Mesendoderm (in vitro differentiated cells): ENCODE data around the gene DDX60.

ENCODE experiments used
- DNase-seq: peaks from one replicate; pipeline ENCODE4 v3.0.0; 2013
- H2AK5ac ChIP-seq: 2 replicates; pipeline ENCODE4 v1.6.1; 2013; ENCODE audit warnings: low read length, inconsistent platforms
- H2BK120ac ChIP-seq: 2 replicates; pipeline ENCODE4 v1.6.1; 2013; ENCODE audit warnings: low read depth, mild to moderate bottlenecking, low read length, moderate library complexity, mixed read lengths
- H2BK15ac ChIP-seq: replicated peaks from 2 replicates; pipeline ENCODE4 v1.6.1; 2013; ENCODE audit warnings: low read depth, mild to moderate bottlenecking, moderate library complexity
- H2BK5ac ChIP-seq: 2 replicates; pipeline ENCODE4 v1.6.1; 2013; ENCODE audit warnings: low read length, inconsistent platforms
- H3K18ac ChIP-seq: 2 replicates; pipeline ENCODE4 v1.6.1; 2013; ENCODE audit warnings: mild to moderate bottlenecking, low read length, mixed read lengths
- H3K23ac ChIP-seq: one replicate; pipeline ENCODE4 v1.6.1; 2013; ENCODE audit warnings: low read length
- H3K27ac ChIP-seq: 2 replicates; pipeline ENCODE4 v1.5.1; 2013; ENCODE audit warnings: low read depth, mild to moderate bottlenecking, inconsistent platforms, low read length, moderate library complexity
- H3K27me3 ChIP-seq: 2 replicates; pipeline ENCODE4 v1.6.1; 2013; ENCODE audit warnings: low read length, control low read depth, mild to moderate bottlenecking, inconsistent platforms; ENCODE audit not compliant: insufficient read depth, poor library complexity
- H3K36me3 ChIP-seq: 2 replicates; pipeline ENCODE4 v1.6.1; 2013; ENCODE audit warnings: low read length, inconsistent platforms; ENCODE audit not compliant: control insufficient read depth, insufficient read depth
- H3K4ac ChIP-seq: one replicate; pipeline ENCODE4 v1.6.1; 2013; ENCODE audit warnings: low read depth, mild to moderate bottlenecking, low read length, moderate library complexity
- H3K4me1 ChIP-seq: 2 replicates; pipeline ENCODE4 v1.6.1; 2013; ENCODE audit warnings: low read depth, low read length, inconsistent platforms; ENCODE audit not compliant: control insufficient read depth
- H3K4me2 ChIP-seq: 2 replicates; pipeline ENCODE4 v1.6.1; 2013; ENCODE audit warnings: low read length
- H3K4me3 ChIP-seq: 2 replicates; pipeline ENCODE4 v1.5.1; 2013; ENCODE audit warnings: mild to moderate bottlenecking, low read length
- H3K56ac ChIP-seq: one replicate; pipeline ENCODE4 v1.6.1; 2013; ENCODE audit warnings: low read length
- H3K79me1 ChIP-seq: 2 replicates; pipeline ENCODE4 v1.6.1; 2013; ENCODE audit warnings: low read length, inconsistent platforms
- H3K79me2 ChIP-seq: 2 replicates; pipeline ENCODE4 v1.6.1; 2013; ENCODE audit warnings: mild to moderate bottlenecking, low read length; ENCODE audit not compliant: control insufficient read depth, insufficient read depth
- H3K9ac ChIP-seq: 2 replicates; pipeline ENCODE4 v1.6.1; 2013; ENCODE audit warnings: low read length, inconsistent platforms
- H4K5ac ChIP-seq: one replicate; pipeline ENCODE4 v1.6.1; 2013; ENCODE audit warnings: low read length
- H4K8ac ChIP-seq: one replicate; pipeline ENCODE4 v1.6.1; 2013; ENCODE audit warnings: low read depth, mild to moderate bottlenecking, control low read depth, low read length, moderate library complexity
- WGBS: extraction: QIAGEN DNeasy Blood & Tissue Kit; methylation state at CpG from one replicate; pipeline ENCODE4 v1.1.7; 2013; ENCODE audit warnings: low lambda C conversion rate, missing lambda C conversion rate; ENCODE audit not compliant: insufficient coverage; ENCODE audit errors: extremely low coverage; 5-methylcytosine and 5-hydroxymethylcytosine counted together

The DDX60 gene

GRCh38 chr4:168357941-168358340 is 39.4 kb upstream of the DDX60 start:
- no peaks in the 10 kb centered on the region for H3K79me2 ChIP-seq
- no peaks in the 10 kb centered on the region for H3K27me3 ChIP-seq
- no peak overlapping the region for H3K9ac ChIP-seq
- H2AK5ac ChIP-seq, result no peak overlapping the region
- no peak for DNase-seq
- H3K4me3 ChIP-seq, result no peak overlapping the region
- no peaks in the 10 kb centered on the region for H3K79me1 ChIP-seq
- H3K27ac ChIP-seq, result no peak overlapping the region
- H3K23ac ChIP-seq, result no peak overlapping the region
- no peak overlapping the region for H2BK120ac ChIP-seq
- no peak overlapping the region for H2BK15ac ChIP-seq
- no peak overlapping the region for H4K5ac ChIP-seq
- no peak overlapping the region for H3K56ac ChIP-seq
- no CpG with 5 or more reads among the region's 2 CpGs for WGBS
- H3K4me2 ChIP-seq, result no peak overlapping the region
- no peaks in the 10 kb centered on the region for H3K36me3 ChIP-seq
- no peak overlapping the region for H4K8ac ChIP-seq
- H3K4me1 ChIP-seq, result no peaks in the 10 kb centered on the region
- no peak overlapping the region for H3K4ac ChIP-seq
- no peak overlapping the region for H2BK5ac ChIP-seq
- no peak overlapping the region for H3K18ac ChIP-seq

GRCh38 chr4:168353746-168354145 is 35.2 kb upstream of the DDX60 start:
- no peak overlapping the region for H3K9ac ChIP-seq
- no peaks in the 10 kb centered on the region for H3K27me3 ChIP-seq
- no peak for DNase-seq
- no peak overlapping the region for H3K4ac ChIP-seq
- no peak overlapping the region for H2BK120ac ChIP-seq
- no peaks in the 10 kb centered on the region for H3K79me2 ChIP-seq
- H3K4me1 ChIP-seq, result no peaks in the 10 kb centered on the region
- H2BK15ac ChIP-seq, result no peak overlapping the region
- no peaks in the 10 kb centered on the region for H3K79me1 ChIP-seq
- H3K18ac ChIP-seq, result no peak overlapping the region
- H3K23ac ChIP-seq, result no peak overlapping the region
- no peak overlapping the region for H2AK5ac ChIP-seq
- H3K4me3 ChIP-seq, result no peak overlapping the region
- no CpG with 5 or more reads among the region's 1 CpG for WGBS
- no peaks in the 10 kb centered on the region for H3K36me3 ChIP-seq
- no peak overlapping the region for H4K5ac ChIP-seq
- no peak overlapping the region for H4K8ac ChIP-seq
- no peak overlapping the region for H2BK5ac ChIP-seq
- H3K4me2 ChIP-seq, result no peak overlapping the region
- no peak overlapping the region for H3K56ac ChIP-seq
- H3K27ac ChIP-seq, result no peak overlapping the region

- no peak overlapping the region for H3K27ac ChIP-seq
- H2AK5ac ChIP-seq, result no peak overlapping the region
- H4K5ac ChIP-seq, result no peak overlapping the region
- H3K23ac ChIP-seq, result no peak overlapping the region
- no peak overlapping the region for H2BK120ac ChIP-seq
- H3K4me2 ChIP-seq, result no peak overlapping the region
- H3K4ac ChIP-seq, result no peak overlapping the region
- no peak overlapping the region for H4K8ac ChIP-seq
- no peaks in the 10 kb centered on the region for H3K79me2 ChIP-seq
- H3K4me1 ChIP-seq, result no peaks in the 10 kb centered on the region
- no peak overlapping the region for H3K4me3 ChIP-seq
- H3K56ac ChIP-seq, result no peak overlapping the region
- no peak overlapping the region for H3K9ac ChIP-seq
- H3K27me3 ChIP-seq, result no peaks in the 10 kb centered on the region
- no peaks in the 10 kb centered on the region for H3K36me3 ChIP-seq
- no peak overlapping the region for H3K18ac ChIP-seq
- no CpG with 5 or more reads among the region's 3 CpGs for WGBS
- H2BK15ac ChIP-seq, result no peak overlapping the region
- no peak overlapping the region for H2BK5ac ChIP-seq
- no peaks in the 10 kb centered on the region for H3K79me1 ChIP-seq
- DNase-seq, result no peak
Measured at GRCh38 chr4:168337550-168337940, 19.0 kb upstream of the DDX60 start.

DNA sequence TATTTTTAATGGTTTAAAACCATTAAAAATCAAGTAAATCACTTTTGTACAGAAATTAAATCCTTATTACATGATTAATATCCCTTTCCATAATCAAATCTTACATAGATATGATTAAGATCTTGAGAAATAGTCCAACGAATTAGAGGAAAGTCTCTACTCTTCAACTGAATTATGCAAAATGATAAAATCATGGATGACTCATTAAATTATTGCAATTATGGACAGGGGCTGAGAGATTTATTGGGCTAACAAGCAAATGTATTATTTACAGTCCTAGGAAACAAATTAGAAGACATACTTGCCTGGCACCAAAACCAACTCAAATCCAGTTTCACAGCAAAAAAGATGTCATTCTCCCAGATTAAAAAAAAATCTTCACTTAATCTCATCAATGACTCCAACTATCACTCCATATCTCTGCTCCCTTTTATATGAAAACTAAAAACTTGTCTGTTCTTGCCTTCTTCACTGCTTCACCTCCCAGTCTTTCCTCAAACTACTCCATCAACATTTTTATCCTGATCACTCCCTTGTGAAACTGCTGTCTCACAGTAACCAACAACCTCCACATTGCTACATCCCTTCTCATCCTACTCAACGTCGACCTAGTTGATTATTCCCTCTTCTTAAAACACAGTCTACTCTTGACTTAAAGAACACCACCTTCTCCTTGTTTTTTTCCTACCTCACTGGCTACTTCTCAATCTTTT is 18.4 kb upstream of the DDX60 start:
- no CpG with 5 or more reads among the region's 3 CpGs for WGBS
- Histone ChIP-seq H3K79me1 (no peaks in the 10 kb centered on the region), H3K36me3 (no peaks in the 10 kb centered on the region), H3K23ac (no peak overlapping the region), H3K18ac (no peak overlapping the region), H3K79me2 (no peaks in the 10 kb centered on the region), H2AK5ac (no peak overlapping the region), H3K4me1 (no peaks in the 10 kb centered on the region), H2BK5ac (no peak overlapping the region), H3K4ac (no peak overlapping the region), H3K27me3 (no peaks in the 10 kb centered on the region), H4K5ac (no peak overlapping the region), H4K8ac (no peak overlapping the region), H2BK120ac (no peak overlapping the region), H2BK15ac (no peak overlapping the region), H3K27ac (no peak overlapping the region), H3K4me3 (no peak overlapping the region), H3K4me2 (no peak overlapping the region), H3K56ac (no peak overlapping the region), H3K9ac (no peak overlapping the region)
- DNase-seq, result no peak

- H4K5ac ChIP-seq, result no peak overlapping the region
- no peak overlapping the region for H3K4me3 ChIP-seq
- H3K27me3 ChIP-seq, result no peaks in the 10 kb centered on the region
- no peak overlapping the region for H3K4ac ChIP-seq
- H4K8ac ChIP-seq, result no peak overlapping the region
- H3K23ac ChIP-seq, result no peak overlapping the region
- no peaks in the 10 kb centered on the region for H3K4me1 ChIP-seq
- H3K79me2 ChIP-seq, result no peaks in the 10 kb centered on the region
- H3K4me2 ChIP-seq, result no peak overlapping the region
- no peak overlapping the region for H3K27ac ChIP-seq
- H3K79me1 ChIP-seq, result no peaks in the 10 kb centered on the region
- H3K9ac ChIP-seq, result no peak overlapping the region
- no peak overlapping the region for H2BK15ac ChIP-seq
- no peak overlapping the region for H2BK5ac ChIP-seq
- DNase-seq, result no peak
- no peak overlapping the region for H3K56ac ChIP-seq
- no peaks in the 10 kb centered on the region for H3K36me3 ChIP-seq
- no peak overlapping the region for H3K18ac ChIP-seq
- no peak overlapping the region for H2BK120ac ChIP-seq
- no peak overlapping the region for H2AK5ac ChIP-seq
Measured at GRCh38 chr4:168335621-168336020, 17.1 kb upstream of the DDX60 start.

GRCh38 chr4:168334053-168334452 is 15.5 kb upstream of the DDX60 start:
- no peak overlapping the region for H4K8ac ChIP-seq
- no peak overlapping the region for H3K56ac ChIP-seq
- no peaks in the 10 kb centered on the region for H3K79me2 ChIP-seq
- H3K36me3 ChIP-seq, result no peaks in the 10 kb centered on the region
- no peak overlapping the region for H2BK5ac ChIP-seq
- no peak overlapping the region for H3K4ac ChIP-seq
- H3K23ac ChIP-seq, result no peak overlapping the region
- no peaks in the 10 kb centered on the region for H3K4me1 ChIP-seq
- H3K4me2 ChIP-seq, result no peak overlapping the region
- no peak overlapping the region for H2AK5ac ChIP-seq
- no peak overlapping the region for H3K27ac ChIP-seq
- H3K27me3 ChIP-seq, result no peaks in the 10 kb centered on the region
- no peak overlapping the region for H2BK120ac ChIP-seq
- H4K5ac ChIP-seq, result no peak overlapping the region
- H3K18ac ChIP-seq, result no peak overlapping the region
- H3K79me1 ChIP-seq, result no peaks in the 10 kb centered on the region
- H2BK15ac ChIP-seq, result no peak overlapping the region
- no peak overlapping the region for H3K9ac ChIP-seq
- WGBS, result no CpG with 5 or more reads among the region's 1 CpG
- no peak overlapping the region for H3K4me3 ChIP-seq
- no peak for DNase-seq
